SW480 (cell line): ENCODE results near the gene STK31.
A peak's percentile ranks its signal among the peaks of the same experiment; 100 is the strongest.
"Not testable (repeated sequence)": the region's sequence is repeated elsewhere in the genome, so short reads cannot be mapped to it uniquely, and the experiment has no call there.

Experiments used
- DNase-seq: peaks from one replicate; pipeline ENCODE4 v3.0.0-alpha.2; 2016; ENCODE audit warnings: low spot score

The STK31 gene, protein sequence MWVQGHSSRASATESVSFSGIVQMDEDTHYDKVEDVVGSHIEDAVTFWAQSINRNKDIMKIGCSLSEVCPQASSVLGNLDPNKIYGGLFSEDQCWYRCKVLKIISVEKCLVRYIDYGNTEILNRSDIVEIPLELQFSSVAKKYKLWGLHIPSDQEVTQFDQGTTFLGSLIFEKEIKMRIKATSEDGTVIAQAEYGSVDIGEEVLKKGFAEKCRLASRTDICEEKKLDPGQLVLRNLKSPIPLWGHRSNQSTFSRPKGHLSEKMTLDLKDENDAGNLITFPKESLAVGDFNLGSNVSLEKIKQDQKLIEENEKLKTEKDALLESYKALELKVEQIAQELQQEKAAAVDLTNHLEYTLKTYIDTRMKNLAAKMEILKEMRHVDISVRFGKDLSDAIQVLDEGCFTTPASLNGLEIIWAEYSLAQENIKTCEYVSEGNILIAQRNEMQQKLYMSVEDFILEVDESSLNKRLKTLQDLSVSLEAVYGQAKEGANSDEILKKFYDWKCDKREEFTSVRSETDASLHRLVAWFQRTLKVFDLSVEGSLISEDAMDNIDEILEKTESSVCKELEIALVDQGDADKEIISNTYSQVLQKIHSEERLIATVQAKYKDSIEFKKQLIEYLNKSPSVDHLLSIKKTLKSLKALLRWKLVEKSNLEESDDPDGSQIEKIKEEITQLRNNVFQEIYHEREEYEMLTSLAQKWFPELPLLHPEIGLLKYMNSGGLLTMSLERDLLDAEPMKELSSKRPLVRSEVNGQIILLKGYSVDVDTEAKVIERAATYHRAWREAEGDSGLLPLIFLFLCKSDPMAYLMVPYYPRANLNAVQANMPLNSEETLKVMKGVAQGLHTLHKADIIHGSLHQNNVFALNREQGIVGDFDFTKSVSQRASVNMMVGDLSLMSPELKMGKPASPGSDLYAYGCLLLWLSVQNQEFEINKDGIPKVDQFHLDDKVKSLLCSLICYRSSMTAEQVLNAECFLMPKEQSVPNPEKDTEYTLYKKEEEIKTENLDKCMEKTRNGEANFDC

DNA sequence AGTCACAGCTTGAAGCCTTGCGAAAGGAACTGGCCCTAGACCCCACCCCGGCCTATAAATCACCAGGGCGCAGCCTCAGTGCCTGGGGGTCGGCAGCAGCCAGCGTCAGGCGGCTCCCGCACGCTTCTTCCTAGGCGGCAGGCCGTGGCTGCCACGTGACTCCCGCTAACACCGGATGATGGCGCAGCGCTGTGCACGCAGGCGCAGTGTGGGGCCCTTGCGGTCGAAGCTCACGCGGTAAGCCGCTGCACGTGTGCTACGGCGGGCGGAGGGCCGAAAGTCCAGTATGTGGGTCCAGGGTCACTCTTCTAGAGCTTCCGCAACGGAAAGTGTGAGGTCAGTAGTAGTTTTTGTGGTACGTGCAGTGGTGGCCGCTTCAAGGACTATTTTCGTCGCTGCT is at the start of gene STK31:
Gene STK31 (plus strand): TSS at position 220 of the 400 bp plus-strand sequence. CDS start 67 bp downstream, at position 287.
- no peak for DNase-seq

DNA sequence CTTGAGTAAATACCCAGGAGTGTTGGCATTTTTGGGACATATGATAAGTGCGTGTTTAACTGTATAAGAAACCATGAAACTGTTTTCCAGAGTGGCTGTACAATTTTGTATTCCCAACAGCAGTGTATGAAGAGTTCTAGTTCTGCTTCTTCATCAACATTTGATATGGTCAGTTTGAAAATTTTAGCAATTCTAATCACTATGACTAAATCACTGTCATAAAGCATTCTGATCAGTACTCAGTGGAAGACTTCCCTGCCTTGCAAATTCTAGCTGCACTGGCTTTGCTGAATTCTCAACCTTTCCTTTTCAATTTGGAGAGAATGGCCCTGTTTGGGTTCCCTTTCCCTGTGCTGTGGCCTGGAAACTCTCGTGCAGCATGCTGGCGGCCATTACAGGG is 48.6 kb upstream of the STK31 start:
- no peak for DNase-seq

DNA sequence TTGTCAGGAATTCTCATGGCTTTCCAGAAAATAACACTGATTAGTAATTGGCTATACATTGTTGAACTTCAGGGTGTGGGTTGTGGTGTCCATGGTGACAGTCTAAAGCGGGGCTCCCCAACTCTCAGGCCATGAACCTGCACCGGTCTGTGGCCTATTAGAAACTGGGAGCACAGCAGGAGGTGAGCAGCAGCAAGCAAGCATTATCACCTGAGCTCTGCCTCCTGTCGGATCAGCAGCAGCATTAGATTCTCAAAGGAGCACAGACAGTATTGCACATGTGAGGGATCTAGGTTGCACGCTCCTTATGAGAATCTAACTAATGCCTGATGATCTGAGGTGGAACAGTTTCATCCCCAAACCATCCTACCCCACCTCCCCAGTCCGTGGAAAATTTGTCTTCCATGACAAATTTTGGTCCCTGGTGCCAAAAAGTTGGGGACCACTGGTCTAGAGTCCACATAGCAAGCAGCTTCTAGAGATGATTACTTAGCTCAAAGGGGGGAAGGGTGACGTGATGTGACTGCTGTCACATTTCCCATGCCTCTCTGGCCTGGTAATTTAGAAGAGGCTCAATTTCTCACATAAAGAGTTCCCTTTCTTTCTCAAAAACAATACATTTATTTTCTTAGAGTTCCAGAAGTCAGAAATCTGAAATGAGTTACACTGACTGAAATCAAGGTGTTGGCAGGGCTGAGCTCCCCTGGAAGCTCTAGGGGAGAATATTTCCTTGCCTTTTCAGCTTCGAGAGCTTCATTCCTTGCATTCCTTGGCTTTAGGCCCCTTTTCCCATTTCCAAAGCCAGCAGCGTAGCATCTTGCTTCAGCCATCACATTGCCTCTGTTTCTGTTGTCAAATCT is 47.7 kb upstream of the STK31 start:
- no peak for DNase-seq

DNA sequence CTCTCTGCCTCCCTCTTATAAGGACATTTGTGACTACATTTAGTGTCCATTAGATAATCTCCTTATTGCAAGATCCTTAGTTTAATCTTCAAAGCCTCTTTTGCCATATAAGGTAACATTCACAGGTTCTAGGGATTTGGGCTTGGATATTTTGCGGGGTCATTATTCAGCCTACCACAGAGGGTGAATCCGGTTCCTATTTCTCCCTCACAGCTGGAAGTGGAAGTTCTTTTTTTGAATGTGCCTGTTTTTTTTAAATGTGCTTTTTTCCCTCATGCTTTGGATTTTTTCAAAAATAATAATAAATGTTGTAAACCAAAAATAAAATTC is 47.1 kb upstream of the STK31 start:
- no peak for DNase-seq

DNA sequence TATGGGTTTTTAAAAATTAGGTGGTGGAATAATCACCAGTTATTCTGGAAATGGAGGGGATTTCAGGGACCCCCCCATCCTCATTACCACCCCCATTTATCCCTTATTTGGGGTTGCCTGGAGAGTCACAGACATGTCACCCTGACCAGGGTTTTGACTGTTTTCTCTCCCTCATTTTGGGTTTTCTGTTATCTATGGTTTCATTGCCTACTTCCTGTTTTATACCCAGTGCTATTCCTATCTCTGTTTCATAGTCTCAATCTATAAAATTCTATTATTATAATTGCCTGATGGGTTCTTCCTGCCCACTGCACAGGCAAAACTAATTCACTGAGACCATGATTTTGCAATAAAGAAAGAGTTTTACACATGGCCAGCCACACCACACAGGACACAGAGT is 45.9 kb upstream of the STK31 start:
- DNase-seq: no peak

DNA sequence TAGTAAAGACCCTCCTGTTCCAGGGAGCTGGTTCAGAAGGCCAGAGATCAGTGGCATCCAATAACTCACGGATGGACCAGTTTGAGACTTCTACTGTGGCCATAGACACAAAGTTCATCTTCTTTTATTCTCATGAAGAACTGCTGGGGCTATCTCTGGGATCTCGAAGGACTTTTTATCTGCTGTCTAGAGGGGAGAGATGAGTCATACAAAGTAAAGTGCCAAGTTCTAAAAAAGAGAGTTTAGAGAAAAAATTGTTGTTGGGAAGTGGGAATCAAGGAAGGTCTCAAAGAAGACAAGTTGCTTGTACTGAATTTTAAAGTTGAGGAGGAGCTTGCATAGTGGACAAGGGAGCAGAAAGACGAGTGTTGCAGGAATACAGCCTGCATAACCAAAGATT is 38.0 kb upstream of the STK31 start:
- DNase-seq: no peak

DNA sequence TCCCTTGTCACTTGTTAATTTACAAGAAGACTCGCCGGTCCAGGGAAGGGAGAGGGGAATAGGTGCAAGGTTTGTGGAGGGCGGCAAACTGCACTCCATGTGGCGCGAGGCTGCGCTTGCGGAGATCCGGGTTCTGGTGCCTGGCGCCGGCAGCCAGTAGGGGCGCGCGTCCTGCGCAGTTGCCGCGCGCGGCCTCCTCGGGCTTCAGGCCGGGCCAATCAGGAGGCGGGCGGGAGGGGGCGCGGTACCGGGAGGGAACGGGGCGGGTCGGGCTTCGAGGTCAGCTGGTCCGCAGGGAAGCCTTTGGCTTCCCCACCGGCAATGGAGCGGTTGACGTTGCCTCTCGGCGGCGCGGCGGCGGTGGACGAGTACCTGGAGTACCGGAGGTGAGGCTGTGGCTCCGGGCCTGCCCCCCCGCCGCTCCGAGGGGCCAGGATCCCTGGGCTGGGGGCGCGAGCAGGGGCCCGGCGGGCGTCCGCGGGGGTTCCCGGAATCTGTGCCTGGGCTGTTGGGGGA is 30.1 kb upstream of the STK31 start, which contains the start of gene FAM221A:
Gene FAM221A (plus strand): TSS at position 302 of the 516 bp plus-strand sequence. CDS start 20 bp downstream, at position 322.
- peak; percentile 88 for DNase-seq

DNA sequence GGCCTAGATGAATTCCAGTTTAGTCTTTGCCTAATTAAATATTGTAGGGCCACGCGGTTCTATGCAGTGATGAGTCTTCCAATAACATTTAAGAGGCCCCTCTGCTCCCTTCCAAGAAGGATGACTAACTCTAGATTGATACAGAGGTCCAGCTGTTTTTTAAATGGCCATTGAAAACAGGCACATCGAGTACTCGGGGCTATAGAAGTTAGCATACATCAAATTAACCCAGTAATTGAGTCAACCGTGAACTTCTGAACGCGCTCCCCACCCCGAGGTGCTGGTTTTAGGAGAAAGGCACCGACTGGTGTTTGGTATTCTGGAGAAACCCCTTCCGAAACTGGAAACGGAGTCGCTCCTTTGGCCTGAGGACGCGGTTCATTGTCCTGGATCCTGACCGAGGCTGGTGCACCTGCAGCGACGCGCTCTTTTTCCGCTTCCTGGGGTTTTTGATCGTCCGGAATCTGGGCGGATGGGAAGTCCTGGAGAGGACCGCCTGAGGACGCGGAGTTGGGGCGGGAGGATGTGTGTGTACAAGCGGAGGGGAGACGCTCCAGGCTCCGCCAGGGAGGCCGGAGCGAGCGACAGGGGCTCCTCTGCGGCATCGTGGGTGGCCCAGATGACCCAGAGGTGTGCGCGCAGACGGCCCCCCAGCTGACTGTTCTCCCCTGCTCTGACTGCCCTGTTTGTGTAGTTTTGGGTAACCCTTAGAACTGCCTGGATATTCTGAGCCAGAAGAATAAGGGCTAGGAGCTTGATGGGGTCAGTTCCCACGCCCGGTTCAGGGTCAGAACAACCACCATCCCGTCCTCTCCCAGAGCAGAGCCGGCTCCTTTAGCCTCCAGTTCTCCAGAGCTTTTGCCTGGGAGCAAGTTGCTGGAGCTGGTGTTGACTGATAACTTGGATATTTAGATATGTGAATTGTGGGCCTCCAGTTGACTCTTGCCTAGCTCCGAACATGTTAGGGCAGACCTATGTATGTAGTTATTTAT is 29.3 kb upstream of the STK31 start:
- DNase-seq: peak; percentile 88

DNA sequence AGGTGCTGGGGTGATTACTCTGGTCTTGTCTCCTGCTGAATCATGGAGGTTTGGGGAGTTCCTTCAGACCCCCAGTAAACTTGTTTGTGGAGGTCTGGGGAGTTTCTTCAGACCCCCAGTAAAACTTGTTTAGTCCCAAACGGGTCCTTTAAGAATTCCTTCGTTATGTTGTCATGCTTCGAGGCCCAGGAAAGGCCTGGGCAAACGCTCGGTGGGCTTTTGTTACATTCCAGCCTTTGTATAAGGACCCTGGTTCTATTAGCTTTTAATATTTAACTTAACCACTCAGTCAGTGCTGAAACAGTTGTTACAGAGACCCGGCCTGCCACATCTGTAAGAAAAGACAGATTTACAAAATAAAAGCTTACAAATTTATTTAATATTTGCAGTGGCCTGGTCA is 26.0 kb upstream of the STK31 start:
- not testable (repeated sequence) for DNase-seq

DNA sequence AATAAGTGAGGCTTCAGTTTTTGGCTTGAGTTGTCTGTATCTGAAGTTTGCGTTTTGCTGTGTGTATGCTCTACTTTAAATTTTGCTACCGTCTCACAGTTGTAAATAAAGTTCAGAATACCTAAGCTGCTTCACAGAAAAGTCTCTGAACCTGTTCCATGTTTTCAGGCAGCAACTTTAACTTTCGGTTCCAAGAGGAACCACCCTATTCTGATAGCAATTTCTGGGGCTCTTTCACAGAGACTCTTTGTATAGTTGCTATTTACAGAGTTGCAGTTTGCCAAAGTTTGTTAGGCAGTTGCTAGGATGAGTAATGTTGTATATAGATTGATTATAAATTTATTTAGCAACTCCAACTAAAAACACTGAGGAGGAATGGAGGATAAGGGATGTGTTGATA is 24.3 kb upstream of the STK31 start:
- no peak for DNase-seq

DNA sequence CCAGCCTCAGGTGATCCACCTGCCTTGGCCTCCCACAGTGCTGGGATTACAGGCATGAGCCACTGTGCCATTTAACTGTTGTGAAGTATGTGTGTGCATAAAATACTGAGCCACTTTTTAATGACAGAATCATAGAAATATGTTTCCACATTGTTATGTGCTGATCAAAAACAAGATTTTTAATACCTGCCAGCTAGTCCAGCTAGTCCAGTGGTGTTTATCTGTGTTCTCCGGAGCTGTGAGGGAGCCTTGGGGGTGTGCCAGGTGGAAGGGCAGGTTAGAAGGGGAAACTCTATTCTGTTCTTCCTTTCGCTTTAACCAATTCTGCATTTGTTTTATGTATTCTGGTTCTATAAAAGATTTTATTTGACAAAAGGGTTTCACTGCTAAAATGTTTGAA is 23.0 kb upstream of the STK31 start:
- no peak for DNase-seq

DNA sequence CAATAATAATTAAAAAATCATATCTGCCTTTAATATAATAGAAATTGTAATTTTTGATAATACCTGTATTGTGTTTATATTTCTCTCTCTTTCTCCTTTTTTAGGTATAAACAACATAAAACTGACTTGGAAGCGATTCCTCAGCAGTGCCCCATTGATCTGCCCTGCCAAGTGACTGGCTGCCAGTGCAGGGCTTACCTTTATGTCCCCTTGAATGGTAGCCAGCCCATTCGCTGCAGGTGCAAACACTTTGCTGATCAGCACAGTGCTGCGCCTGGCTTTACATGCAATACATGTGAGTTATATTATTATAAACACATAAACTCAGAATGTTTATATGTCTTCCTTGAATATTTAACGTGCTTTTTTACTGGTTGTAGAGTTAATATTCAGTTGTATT is 20.9 kb upstream of the STK31 start:
- DNase-seq: no peak

DNA sequence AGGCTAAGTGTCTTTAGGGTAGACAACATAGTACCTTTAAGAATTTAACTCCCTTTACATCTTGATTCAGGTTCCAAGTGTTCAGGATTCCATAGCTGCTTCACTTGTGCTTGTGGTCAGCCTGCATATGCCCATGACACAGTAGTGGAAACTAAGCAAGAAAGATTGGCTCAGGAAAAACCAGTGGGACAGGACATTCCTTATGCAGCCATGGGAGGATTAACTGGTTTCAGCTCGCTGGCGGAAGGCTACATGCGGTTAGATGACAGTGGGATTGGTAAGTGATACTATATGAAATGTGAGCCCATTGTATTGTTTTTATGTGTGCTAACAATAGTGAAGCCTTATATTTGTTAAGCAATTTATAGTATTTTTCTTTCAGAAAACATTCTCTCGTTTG is 18.7 kb upstream of the STK31 start:
- no peak for DNase-seq

DNA sequence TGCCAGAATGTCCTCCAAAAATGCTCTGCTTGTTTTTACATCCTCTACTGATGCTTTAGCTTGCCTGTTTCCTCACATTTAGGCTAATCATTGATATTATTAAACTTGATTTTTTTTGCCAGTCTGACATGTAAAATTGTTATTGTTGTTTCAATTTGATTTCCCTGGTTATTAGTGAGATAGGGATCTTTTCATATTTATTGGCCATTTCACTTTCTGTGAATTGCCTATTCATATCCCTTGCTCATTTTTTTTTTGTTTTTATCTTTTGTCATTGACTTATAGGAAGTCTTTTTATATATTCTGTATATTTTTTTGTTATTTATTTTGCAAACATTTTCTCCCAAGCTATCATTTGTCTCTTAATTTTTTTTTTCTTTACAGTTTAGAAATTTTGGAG is 16.8 kb upstream of the STK31 start:
- no peak for DNase-seq

DNA sequence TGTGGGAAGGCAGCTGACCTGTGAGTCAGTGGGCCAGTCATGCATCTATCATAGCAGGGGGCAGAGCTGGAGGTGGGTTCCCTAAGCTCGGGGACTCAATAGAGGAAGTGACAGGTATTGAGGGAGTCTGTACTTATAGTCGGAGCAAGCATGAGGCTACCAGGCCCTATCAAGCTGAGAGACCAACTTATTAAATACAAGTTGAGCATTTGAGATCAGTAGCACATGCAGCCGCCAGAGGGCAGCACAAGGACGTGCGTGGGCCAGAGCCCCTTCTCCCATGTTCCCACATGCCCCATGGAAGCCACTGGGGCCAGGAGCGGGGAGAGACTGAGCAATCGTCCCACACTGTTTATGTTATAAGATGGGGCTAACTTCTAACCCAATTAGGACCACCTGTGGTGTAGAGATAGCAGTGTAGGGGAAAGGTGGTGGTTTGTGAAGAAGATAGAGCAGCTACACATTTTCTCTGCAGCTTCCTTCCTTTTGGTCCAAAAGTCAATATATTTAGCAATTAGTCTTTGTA is 13.0 kb upstream of the STK31 start:
- peak; percentile 78 for DNase-seq

DNA sequence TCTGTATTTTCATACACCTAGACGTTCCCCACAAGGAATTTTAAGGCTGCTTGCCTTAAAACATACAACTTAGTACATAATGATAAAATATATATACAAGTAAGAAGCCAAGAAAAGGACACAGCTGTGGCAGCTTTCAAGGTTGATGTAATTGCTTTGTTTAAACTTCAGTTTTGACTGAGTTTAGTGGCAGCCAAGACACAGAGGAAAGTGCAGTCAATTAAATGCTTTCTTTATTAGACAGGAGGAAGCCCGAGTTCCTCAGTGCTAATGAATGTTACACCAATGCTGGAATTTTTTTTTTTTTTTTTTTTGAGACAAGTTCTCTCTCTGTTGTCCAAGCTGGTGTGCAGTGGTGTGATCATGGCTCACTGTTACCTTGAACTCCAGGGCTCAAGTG is 11.2 kb upstream of the STK31 start:
- DNase-seq: no peak

DNA sequence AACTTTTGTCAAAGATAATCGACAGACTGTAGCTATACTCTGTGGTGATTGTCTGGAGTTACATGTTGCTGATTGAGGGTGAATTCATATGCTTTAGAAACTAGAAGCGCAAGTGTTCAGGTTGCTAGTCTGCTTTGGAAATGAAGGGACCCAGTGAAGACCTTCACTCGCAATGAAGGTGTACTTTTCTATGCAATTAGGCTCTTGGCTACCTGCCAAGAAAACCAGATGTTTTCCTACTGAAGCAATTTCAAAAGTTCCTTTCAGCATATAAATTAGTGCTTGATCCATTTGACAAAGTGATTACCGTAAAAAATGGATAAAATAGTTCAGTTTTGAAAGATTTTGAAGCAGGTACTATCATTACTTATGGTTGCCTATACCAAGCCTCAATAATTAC is 10.0 kb upstream of the STK31 start:
- DNase-seq: no peak

DNA sequence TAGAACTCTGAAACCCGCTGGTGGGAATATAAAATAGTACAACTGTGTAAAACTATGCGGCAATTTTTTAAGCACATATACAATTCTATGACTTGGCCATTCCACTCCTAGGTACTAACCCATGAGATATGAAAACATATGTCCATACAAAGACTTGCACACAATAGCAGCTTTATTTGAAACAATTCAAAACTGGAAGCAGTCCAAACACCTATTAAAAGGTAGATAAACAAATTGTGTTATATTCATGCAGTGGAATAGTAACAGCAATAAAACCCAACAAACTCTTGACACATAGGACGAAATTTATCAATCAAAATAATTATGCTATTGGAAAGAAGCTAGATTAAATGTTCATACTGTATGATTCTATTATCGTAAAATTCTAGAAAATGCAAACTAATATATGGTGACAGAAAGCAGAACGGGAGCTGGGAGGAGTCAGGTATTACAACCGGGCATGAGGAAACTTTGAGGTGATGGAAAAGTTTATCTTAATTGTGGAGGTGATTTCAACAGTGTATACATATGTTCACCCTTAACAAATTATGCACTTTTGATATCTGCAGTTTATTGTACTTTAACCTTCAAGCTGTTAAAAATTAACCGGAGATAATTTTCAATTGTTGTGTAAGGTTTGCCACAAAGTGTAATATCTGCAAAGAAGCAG is 803 bp upstream of the STK31 start:
- no peak for DNase-seq

DNA sequence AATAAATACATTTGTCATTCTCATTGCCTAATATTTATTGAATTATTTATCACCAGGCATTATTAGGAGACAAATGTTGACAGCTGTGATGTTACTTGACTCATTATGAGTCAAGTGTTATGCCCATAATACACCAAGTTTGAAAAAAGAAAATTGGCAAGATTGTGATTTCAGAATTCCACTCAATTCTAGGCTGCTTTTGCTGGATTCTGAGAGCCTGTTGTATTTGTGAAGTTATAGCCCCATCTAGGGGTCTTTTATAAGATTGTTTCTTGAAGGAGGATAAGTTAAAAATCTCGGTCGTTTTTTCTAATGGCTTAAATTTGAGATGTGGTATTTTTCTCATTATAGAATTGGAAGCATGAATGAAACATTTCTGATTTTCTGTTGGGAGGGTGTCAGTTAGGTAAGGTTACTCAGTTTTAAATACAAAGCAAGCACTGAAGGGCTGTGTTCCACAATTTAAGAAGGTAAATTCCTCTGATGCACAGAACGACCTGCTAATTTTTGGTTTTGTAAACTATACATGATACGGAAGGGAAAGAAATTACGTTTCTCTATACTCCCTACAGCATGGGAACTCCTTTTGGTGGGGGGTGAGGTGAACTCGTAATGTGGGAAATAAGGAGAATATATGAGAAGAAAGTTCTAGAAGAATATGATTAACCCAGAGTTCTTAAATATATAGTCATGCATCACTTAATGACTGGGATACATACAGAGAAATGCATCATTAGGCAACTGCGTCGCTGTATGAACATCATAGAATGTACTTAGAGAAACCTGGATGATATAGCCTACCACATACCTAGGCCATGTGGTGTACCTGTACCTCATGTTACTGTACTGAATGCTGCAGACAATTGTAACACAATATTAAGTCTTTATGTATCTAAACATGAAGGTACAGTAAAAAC is 2.6 kb downstream of the STK31 start:
- DNase-seq: peak; percentile 66
